Measurements from ENCODE around the gene POLR1A. TPM values are rescaled to one million over a fixed set of nuclear protein-coding genes. Genes with fewer than 3 reads are reported as not detected.

POLR1A gene
- total RNA-seq, 1 donor from 2014 or later = 43.2 TPM

GRCh38 chr2:86044614-86045013, 61.1 kb downstream of the POLR1A start:
- H3K4me1 Mint-ChIP-seq (ENCODE audit: unreplicated experiment) = peaks cover 6% of the 10 kb centered on the region
- DNase-seq (ENCODE audit: extremely low spot score, unreplicated experiment) = no peak
- H3K9me3 Mint-ChIP-seq (ENCODE audit: unreplicated experiment) = no peaks in the 10 kb centered on the region
- H3K4me3 Mint-ChIP-seq (ENCODE audit: unreplicated experiment) = no peak overlapping the region
- peaks cover 64% of the 10 kb centered on the region for H3K36me3 Mint-ChIP-seq (ENCODE audit: unreplicated experiment)
- H3K27me3 Mint-ChIP-seq (ENCODE audit: unreplicated experiment) = no peaks in the 10 kb centered on the region
- no peak overlapping the region for H3K27ac Mint-ChIP-seq (ENCODE audit: unreplicated experiment)
- no peak for TF ChIP-seq CTCF (IDR thresholded peaks at IDR 0.05)

- Mint-ChIP-seq H3K4me1 (ENCODE audit: unreplicated experiment) (peaks cover 6% of the 10 kb centered on the region), H3K36me3 (ENCODE audit: unreplicated experiment) (peaks cover 64% of the 10 kb centered on the region), H3K9me3 (ENCODE audit: unreplicated experiment) (no peaks in the 10 kb centered on the region), H3K27me3 (ENCODE audit: unreplicated experiment) (no peaks in the 10 kb centered on the region), H3K4me3 (ENCODE audit: unreplicated experiment) (no peak overlapping the region), H3K27ac (ENCODE audit: unreplicated experiment) (no peak overlapping the region)
- DNase-seq (ENCODE audit: extremely low spot score, unreplicated experiment) = no peak
- no peak for TF ChIP-seq CTCF (IDR thresholded peaks at IDR 0.05)
Measured at GRCh38 chr2:86044045-86044444, 61.6 kb downstream of the POLR1A start.

GRCh38 chr2:86042256-86043168, 63.2 kb downstream of the POLR1A start:
- peaks cover 59% of the 10 kb centered on the region for H3K36me3 Mint-ChIP-seq (ENCODE audit: unreplicated experiment)
- H3K4me1 Mint-ChIP-seq (ENCODE audit: unreplicated experiment) = peaks cover 20% of the 10 kb centered on the region
- peak; percentile 59 for DNase-seq (ENCODE audit: extremely low spot score, unreplicated experiment)
- H3K27me3 Mint-ChIP-seq (ENCODE audit: unreplicated experiment) = no peaks in the 10 kb centered on the region
- no peak overlapping the region for H3K27ac Mint-ChIP-seq (ENCODE audit: unreplicated experiment)
- TF ChIP-seq CTCF (IDR thresholded peaks at IDR 0.05) = no peak
- no peak overlapping the region for H3K4me3 Mint-ChIP-seq (ENCODE audit: unreplicated experiment)
- no peaks in the 10 kb centered on the region for H3K9me3 Mint-ChIP-seq (ENCODE audit: unreplicated experiment)

GRCh38 chr2:86039963-86040655, 65.6 kb downstream of the POLR1A start:
- no peak for DNase-seq (ENCODE audit: extremely low spot score, unreplicated experiment)
- no peak for TF ChIP-seq CTCF (IDR thresholded peaks at IDR 0.05)
- no peak overlapping the region for H3K4me3 Mint-ChIP-seq (ENCODE audit: unreplicated experiment)
- H3K27me3 Mint-ChIP-seq (ENCODE audit: unreplicated experiment) = no peaks in the 10 kb centered on the region
- peaks cover 40% of the 10 kb centered on the region for H3K36me3 Mint-ChIP-seq (ENCODE audit: unreplicated experiment)
- no peaks in the 10 kb centered on the region for H3K9me3 Mint-ChIP-seq (ENCODE audit: unreplicated experiment)
- peaks cover 38% of the 10 kb centered on the region for H3K4me1 Mint-ChIP-seq (ENCODE audit: unreplicated experiment)
- H3K27ac Mint-ChIP-seq (ENCODE audit: unreplicated experiment) = no peak overlapping the region
